Brain pericyte (primary cell): ENCODE measurements around the gene TP53TG5.
"Not testable (repeated sequence)": the region's sequence is repeated elsewhere in the genome, so short reads cannot be mapped to it uniquely, and the experiment has no call there.

Source experiments
- DNase-seq: peaks from one replicate; pipeline ENCODE4 v3.0.0-alpha.2; 2012; ENCODE audit warnings: low read depth, low spot score

The TP53TG5 gene

GRCh38 chr20:45366631-45367030 is 11.5 kb downstream of the TP53TG5 start:
- DNase-seq: no peak

- DNase-seq: no peak
Measured at GRCh38 chr20:45366192-45366591, 11.9 kb downstream of the TP53TG5 start.

- no peak for DNase-seq
Measured at GRCh38 chr20:45365444-45365970, 12.6 kb downstream of the TP53TG5 start.

DNA sequence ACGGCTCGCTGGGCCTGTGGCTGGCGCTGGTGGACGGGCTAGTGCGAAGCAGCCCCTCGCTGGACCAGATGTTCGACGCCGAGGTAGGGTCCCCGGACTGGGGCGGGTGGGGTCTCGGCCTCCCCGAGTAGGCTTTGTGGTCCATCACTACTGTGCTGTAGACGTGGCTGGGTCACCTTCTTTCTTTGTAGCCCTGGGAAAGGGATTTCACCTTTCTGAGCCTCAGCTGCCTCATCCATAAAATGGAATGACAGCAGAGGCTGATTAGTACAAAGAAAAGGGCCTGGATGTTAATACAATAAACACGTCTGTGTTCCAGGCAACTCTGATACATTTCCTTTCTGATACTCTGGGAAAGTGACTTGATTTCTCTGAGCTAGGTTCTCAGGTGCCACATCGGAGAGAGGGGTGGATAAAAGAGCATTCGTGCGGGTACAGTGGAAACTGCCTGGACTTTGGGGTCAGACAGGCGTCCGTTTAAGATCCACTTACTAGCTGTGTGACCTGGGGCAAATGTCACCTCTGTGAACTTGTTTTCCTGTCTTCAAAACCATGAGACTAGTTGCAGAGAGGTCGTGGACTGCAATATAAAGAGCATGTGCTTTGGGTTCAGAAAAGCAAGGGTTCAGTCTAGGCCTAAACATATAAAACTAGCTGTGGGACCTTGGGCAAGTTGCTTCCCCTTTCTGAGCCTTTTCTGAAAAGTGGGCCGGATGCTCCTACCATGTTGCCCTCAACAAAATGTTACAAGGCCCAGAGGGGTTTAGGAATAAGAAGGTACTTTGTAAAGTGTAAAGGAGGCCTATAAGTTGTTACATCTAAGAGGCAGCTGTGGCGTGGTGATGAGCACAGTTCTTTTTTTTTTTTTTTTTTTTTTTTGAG is 14.3 kb downstream of the TP53TG5 start:
- DNase-seq: no peak

DNA sequence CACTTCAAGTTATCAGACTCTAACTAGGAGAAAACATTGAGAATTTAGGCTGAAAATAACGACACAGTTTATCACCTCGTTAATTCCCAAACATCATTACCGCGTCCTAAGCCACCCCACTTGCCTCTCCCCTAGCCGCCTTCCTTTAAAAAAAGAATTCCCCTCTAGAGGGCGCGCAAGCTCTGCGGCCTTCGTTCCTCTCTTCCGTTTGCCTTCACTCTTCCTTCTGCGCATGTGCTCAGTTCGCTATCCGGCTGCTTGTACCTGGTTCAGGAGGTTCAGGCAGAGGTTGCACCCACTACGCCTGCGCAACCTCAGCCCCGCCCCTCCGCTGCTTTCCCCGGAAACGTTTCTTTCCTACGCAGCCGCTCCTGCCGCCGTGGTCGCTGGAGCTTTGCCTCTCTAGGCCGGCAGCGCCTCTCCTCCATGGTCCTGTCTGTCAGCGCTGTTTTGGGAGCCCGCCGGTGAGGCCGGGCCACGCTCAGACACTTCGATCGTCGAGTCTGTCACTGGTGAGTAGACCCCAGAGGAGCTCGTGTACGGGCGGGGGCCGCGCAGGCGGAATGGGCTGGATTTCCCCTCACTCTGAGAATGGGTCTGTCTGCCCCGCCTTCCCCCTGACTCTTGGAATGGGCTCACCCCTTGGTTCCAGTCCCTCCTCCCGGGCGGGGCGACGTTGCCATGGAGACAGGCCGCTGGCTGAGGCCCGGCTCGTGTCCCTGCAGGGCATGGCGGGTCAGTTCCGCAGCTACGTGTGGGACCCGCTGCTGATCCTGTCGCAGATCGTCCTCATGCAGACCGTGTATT is 15.1 kb downstream of the TP53TG5 start, which contains the start of gene SYS1:
TSS of gene SYS1 (plus strand) at position 353 of the 807 bp plus-strand sequence. CDS start at position 729, 376 bp downstream.
- DNase-seq: peak; percentile 95

DNA sequence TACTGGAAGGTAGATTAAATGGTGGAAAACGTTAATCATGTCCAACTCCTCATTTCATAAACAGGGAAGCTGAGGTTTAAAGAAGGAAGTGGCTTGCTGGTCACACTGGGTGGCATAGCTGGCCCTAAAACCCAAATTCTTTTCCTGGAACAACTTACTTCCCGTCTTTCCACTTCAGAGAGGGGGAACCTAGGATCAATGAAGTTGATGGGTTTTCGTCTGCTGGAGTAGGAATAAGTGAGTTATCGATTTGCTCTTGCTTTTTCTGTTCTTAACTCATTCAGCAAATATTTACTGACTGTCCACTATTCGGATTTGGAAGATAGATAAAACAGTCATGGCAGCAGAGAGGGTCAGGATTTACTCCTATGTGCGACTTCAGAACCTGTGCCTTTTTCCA is 16.3 kb downstream of the TP53TG5 start:
- DNase-seq: no peak

DNA sequence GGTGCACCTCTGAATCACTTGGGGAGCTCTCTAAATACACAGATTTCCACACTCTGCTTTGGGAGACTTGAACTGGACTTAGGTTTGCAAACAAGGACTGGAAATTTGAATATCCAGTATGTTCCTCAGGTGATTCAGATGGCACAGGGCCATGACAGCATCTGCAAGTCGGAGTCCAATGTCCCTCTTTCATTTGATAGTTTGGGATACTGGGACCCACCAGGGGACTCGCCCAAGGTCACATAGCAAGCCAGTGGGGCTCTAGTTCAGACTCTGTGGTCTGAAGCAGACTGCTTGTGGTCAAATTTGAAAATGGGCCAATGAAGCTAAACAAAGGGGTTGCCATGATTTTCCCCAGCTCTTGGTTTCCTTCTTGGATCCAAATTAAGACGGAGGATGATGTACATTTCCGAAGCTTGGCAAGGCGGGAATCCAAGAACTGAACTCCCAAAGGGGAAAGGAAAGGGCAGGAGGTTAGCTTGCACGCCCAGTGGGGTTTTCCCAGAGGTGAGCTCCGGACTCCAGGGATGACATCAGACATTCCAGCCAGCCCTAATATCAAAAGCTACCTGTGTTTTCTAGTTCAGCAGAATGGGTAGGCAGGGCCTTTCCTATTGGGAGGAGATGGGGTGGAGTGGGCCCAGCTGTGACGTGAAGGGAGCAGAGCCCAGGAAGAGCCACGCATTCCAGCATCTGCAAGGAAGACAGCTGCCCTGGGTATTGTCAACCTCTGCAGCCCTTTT is 18.5 kb downstream of the TP53TG5 start:
- no peak for DNase-seq

GRCh38 chr20:45359069-45359405 is 19.1 kb downstream of the TP53TG5 start:
- no peak for DNase-seq

DNA sequence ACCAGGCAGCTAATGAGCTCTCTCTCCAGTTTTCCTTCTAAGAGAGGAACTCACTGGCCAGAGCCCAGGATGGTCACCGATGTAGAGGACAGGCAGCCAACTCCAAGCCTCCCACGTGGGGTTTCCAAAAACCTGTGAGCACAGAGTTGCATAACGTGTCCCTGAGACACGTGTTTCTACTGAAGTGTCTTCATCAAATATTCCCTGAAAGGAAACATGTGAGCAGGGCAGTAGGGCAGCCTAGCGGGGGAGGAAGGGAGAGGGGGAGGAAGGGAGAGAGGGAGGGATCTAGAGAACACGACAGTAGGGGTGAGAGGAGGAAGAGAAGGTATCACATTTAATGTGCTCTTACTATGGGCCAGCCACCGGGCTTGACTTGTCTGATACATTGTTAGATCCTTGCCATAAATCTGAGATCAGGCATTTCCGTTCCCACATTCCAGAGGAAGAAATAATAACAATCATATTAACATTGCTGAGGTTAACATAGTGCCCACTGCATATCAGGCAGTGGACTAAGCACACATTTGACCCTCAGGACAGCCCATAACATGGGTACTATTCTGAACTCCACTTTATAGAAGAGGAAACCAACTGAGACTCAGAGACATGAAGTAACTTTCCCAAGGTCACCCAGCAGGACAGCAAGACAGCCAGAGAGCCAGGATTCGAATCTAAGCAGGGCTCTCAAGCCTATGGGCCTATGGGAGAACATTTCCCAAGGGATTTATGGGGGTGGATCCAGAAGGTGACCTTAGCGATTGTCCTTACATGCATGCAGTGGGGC is 19.6 kb downstream of the TP53TG5 start:
- DNase-seq: no peak

DNA sequence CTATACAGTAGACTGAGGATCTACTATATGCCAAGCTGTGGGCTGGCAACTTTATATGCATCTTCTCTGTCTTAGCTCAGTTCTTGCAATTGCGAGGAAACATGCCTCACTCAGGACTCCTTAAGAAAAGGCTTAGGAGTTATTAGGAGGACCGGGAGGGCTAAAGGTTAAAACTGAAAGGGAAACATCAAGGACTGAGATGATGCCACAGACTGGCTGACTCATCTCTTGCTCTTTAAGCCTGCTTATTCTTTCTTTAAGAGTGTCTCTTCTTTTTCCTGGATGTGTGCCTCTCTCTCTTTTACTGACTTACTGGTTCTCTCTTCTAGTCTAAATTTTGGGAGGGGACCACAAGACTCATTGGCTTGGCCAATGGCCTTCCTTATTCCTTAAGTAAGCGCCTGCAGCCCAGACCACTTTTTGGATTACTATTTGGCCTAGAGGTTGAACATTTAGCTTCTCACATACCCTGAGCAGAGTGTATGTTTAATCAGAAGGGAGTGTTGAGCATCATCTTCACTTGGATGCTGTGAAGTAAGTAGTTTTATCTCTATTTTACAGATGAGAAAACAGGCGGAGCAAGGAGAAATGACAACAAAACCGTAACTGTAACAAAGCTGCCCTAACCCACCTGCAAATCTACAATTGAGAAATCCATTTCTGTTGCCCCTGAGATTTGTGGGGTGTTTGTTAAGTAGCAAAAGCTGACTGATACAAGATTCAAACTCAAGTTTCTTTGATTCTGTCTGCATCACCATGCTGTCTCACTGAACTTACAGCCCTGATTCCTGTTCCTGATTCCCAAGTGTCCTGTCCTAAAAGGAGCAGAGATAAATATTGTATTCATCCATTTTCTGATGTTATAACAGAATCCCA is 22.7 kb downstream of the TP53TG5 start:
- DNase-seq: no peak

DNA sequence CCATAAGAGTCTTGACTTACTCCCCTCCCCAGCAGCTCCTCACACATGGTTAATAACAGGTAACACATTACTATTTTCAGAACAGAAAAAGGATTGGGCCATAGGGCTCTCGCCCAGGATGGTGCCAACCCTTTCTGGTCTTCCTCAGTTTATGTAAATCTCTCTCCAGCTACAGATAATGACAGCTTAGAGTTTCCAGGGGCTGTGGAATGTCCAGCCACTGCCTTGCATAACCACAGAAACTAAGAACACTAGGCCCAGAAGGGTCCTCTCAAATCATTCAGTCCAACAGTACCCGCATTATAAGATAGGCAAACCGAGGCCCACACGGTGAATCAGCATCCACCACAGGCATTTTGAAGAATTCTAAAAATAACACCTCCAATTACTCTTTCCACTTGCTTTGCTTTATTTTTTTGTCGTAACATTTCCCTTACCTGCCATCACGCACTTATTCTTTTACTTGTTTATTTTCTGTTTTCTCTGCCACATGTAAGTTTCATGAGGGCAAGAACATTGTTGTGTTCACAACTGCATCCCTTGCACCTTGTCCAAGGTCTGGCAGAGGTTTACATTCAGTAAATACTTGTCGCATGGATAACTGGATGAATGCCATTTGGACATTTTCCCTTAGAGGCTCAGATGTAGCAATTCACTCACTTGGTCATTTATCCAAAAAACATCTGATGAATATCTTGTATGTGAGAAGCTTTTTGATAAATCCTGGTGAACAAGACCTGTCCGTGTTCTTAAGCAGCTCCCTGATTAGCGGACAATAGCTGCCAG is 23.5 kb downstream of the TP53TG5 start:
- DNase-seq: no peak

GRCh38 chr20:45353746-45354145 is 24.4 kb downstream of the TP53TG5 start:
- DNase-seq: no peak

GRCh38 chr20:45352729-45353128 is 25.4 kb downstream of the TP53TG5 start:
- no peak for DNase-seq

DNA sequence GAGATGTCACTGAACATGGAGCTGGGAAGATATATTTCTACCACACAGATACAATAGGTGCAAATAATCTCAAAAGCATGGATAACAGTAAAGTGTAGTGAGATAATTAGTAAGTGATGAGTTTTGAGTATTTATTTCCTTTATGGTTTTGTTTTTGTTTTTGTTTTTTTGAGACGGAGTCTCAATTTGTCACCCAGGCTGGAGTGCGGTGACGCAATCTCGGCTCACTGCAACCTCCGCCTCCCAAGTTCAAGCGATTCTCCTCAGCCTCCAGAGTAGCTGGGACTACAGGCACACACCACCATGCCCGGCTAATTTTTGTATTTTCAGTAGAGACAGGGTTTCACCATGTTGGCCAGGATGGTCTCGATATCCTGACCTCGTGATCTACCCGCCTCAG is 27.3 kb downstream of the TP53TG5 start:
- not testable (repeated sequence) for DNase-seq

- DNase-seq: no peak
Measured at GRCh38 chr20:45350217-45350616, 27.9 kb downstream of the TP53TG5 start.

DNA sequence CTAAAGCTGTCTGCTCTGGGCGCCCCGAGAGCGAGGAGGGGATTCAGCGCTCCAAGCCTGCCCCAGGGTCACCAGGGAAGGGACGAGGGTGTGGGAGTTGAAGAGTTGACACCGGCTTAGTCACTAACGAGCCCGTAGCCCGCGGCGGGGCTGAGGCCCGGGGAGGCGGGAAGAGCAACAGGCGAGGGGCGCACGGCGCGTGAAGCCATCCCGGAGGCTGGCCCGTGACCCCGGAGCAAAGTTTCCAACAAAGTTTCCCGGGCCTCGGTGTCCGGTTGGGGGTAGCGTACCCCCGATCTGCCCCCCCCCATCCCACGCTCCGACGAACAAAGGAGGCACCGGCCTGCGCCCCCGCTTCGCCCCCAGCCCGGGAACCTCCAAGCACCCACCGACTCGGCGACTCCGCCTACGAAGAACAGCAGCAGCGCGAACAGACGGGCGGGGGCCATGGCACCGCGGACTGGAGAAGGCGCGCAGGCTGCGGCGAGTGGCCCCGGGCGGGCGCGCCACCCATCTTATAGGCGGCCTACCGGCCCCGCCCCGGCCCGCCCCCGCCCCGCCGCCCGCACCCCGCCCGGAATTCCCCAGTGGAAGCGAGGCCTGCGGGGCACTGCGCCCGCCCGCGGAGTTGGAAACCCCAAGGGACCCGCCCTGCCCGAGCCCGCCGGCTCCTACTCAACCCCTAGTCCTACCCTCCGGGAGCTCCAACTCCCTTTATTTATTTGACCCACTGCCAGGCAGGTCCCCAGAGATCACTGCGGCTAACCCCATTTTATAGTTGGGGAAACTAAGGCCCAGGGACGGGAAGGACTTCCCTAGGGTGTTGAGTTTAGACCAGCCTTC is 30.0 kb downstream of the TP53TG5 start, which contains the start of gene SDC4:
TSS of gene SDC4 (minus strand) at position 489 of the 843 bp plus-strand sequence. CDS start at position 449, 40 bp downstream.
- DNase-seq: no peak

DNA sequence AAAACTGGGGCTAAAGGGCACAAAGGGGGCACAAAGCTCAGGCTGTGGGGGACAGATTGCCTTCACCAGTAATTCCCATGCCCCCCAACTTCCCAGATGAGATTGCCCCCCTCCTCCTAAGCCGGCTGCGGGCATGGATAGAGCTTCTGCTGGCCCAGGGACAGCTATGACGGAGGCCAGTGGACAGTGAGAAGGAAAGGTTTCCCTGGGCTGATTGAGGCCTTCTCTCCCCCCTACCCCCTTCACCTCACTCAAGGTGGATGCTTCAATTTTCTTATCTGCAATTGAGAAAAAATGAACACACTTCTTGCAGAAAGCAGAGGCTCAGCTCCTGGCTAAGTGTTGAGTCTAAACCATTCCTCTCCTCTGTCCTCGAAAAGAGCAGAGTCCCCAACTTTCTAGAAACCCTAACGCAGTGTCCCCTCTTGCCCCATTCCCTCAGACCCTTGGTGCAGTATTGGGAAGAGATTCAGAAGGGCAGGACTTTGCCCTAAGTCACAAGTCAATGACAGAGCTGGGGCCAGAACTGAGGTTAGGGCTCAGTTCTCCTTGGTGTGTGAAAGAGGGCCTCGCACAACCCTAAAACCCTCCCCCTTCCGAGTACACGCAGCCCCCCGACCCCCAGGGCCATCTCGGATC is 30.7 kb downstream of the TP53TG5 start:
- DNase-seq: no peak

GRCh38 chr20:45346851-45347250 is 31.3 kb downstream of the TP53TG5 start:
- no peak for DNase-seq
